ENCODE measurements around the gene MYH13. TPM values are rescaled to one million over a fixed set of nuclear protein-coding genes. Genes with fewer than 3 reads are reported as not detected.

The MYH13 gene
- polyA plus RNA-seq, 1 of the 3 experiments (the other 2 are of a cell fraction): not detected

- TF ChIP-seq USF1 (IDR thresholded peaks at IDR 0.05; ENCODE audit: borderline replicate concordance, low read depth) (no peak), USF2 (IDR thresholded peaks at IDR 0.05; ENCODE audit: borderline replicate concordance, low read depth, low read length) (no peak), NRF1 (IDR thresholded peaks at IDR 0.05; ENCODE audit: low read depth, low read length) (no peak), PBX3 (IDR thresholded peaks at IDR 0.05) (no peak), GABPA (IDR thresholded peaks at IDR 0.05; ENCODE audit: low read depth) (no peak), FOSL2 (IDR thresholded peaks at IDR 0.05; ENCODE audit: borderline replicate concordance, low read depth) (no peak)
Observed at GRCh38 chr17:10352893-10353292, 19.9 kb downstream of the MYH13 start (continued).

GRCh38 chr17:10349403-10349802 lies 23.4 kb downstream of the MYH13 start:
- H3K79me2 ChIP-seq (ENCODE audit: insufficient read depth): no peaks in the 10 kb centered on the region
- POLR2A ChIA-PET: no interaction called here

More at GRCh38 chr17:10349403-10349802, 23.4 kb downstream of the MYH13 start:
- H4K20me1 ChIP-seq (ENCODE audit: insufficient read depth): no peaks in the 10 kb centered on the region
- no peak overlapping the region for H3K4me3 ChIP-seq (ENCODE audit: low read depth in 2 of 2, low read length in 1 of 2)
- H3K27me3 ChIP-seq (ENCODE audit: insufficient read depth): no peaks in the 10 kb centered on the region
- H3K4me1 ChIP-seq (ENCODE audit: control insufficient read depth in 1 of 2, insufficient read depth in 2 of 2, low read depth in 1 of 2, low read length in 1 of 2): no peaks in the 10 kb centered on the region
- H3F3A ChIP-seq (replicated peaks; ENCODE audit: insufficient read depth): no peaks in the 10 kb centered on the region
- no peaks in the 10 kb centered on the region for H3K9me2 ChIP-seq
- no peak overlapping the region for H3K27ac ChIP-seq (ENCODE audit: low read depth in 2 of 2, low read length in 1 of 2)
- no peaks in the 10 kb centered on the region for H3K9me3 ChIP-seq
- WGBS (ENCODE audit: low lambda C conversion rate): 38% methylated on average over 1 of the region's 1 CpG
- H3K36me3 ChIP-seq (replicated peaks in 1 of 2; ENCODE audit: control insufficient read depth in 1 of 2, insufficient read depth in 2 of 2, low read length in 1 of 2): no peaks in the 10 kb centered on the region
- no peak overlapping the region for H2AFZ ChIP-seq (ENCODE audit: low read depth)
- no peak overlapping the region for H3K4me2 ChIP-seq
- CTCF ChIA-PET: interaction anchor here (0.7 kb wide), 1 partner anchor 280 kb away, joined by 3 read pairs; no protein-coding TSS in a partner anchor
- H3K9ac ChIP-seq: no peak overlapping the region
- DNase-seq: peak; percentile 11
- TF ChIP-seq ZBTB33 (IDR thresholded peaks at IDR 0.05; ENCODE audit: borderline replicate concordance, low read depth) (no peak), RCOR1 (IDR thresholded peaks at IDR 0.05; ENCODE audit: low read length) (no peak), GABPA (IDR thresholded peaks at IDR 0.05; ENCODE audit: low read depth) (no peak), RFX5 (IDR thresholded peaks at IDR 0.05; ENCODE audit: low read length) (no peak), CTCF (IDR thresholded peaks at IDR 0.05) (peak; percentile 35; the same call in 1 of the 2 replicates), RAD21 (IDR thresholded peaks at IDR 0.05; ENCODE audit: low read length) (no peak), SMC3 (IDR thresholded peaks at IDR 0.05; ENCODE audit: low read depth, low read length) (peak; percentile 10; the same call in 1 of the 2 replicates), CHD2 (IDR thresholded peaks at IDR 0.05; ENCODE audit: low read length, partially characterized antibody) (no peak), PBX3 (IDR thresholded peaks at IDR 0.05) (no peak), YY1 (IDR thresholded peaks at IDR 0.05; ENCODE audit: low read depth) (no peak), TAF1 (IDR thresholded peaks at IDR 0.05; ENCODE audit: borderline replicate concordance, low read depth, low read length) (no peak), SIN3A (IDR thresholded peaks at IDR 0.05; ENCODE audit: borderline replicate concordance, low read depth, low read length) (no peak), USF1 (IDR thresholded peaks at IDR 0.05; ENCODE audit: borderline replicate concordance, low read depth) (no peak), FOXM1 (IDR thresholded peaks at IDR 0.05; ENCODE audit: low read depth) (no peak), GATA2 (CRISPR knock-in tag; IDR thresholded peaks at IDR 0.05) (no peak), POLR2AphosphoS5 (IDR thresholded peaks at IDR 0.05; ENCODE audit: low read depth, low read length) (no peak), RXRA (IDR thresholded peaks at IDR 0.05; ENCODE audit: borderline replicate concordance, low read depth) (no peak)

All from SK-N-SH (cell line).